ENCODE data around the gene MPC2.

DNA sequence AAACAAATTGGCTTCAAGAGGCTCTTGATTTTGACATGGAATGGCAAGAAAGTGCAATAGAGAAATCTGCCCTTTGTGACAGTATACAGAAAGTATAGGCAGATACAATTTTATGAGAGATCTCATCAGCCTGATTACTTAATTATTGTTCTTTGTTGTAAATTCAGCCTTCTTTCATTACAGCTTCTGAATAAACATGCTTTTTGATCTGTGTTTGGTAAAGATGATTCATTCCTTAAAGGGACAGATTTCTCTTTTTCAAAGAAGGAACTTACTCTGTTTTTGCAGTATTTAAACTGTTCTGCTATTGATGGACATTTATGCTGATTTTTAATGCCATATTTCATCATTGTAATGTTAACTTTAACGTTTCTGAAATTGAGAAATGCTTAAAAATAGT is 13.7 kb upstream of the MPC2 start:
- TF ChIP-seq TAF1 (IDR thresholded peaks at IDR 0.05; ENCODE audit: borderline replicate concordance, low read depth, low read length) (no peak), POLR2AphosphoS5 (IDR thresholded peaks at IDR 0.05; ENCODE audit: low read depth, low read length) (no peak)

Measured in GM12892 (cell line).